GM10266 (cell line): ENCODE data around the gene ALKBH7.

Experiments
- DNase-seq: peaks from one replicate; pipeline ENCODE4 v3.0.0; 2012; ENCODE audit errors: extremely low spot score
- CTCF ChIP-seq: IDR thresholded peaks from 2 replicates; pipeline ENCODE4 v1.5.1; 2012; ENCODE audit warnings: mild to moderate bottlenecking, low read depth; ENCODE audit not compliant: control insufficient read depth, insufficient read depth; ENCODE audit errors: missing control alignments

Gene ALKBH7

GRCh38 chr19:6374161-6374709 is 1.6 kb downstream of the ALKBH7 start:
- TF ChIP-seq CTCF: no peak
- no peak for DNase-seq

- TF ChIP-seq CTCF: no peak
- DNase-seq: no peak
These were observed 2.3 kb downstream of the ALKBH7 start for GRCh38 chr19:6374711-6375410.

GRCh38 chr19:6375411-6376010 is 2.9 kb downstream of the ALKBH7 start, which contains the start of gene PSPN:
PSPN (minus strand) TSS chr19:6375933; CDS start chr19:6375849, 84 bp downstream.
- no peak for DNase-seq
- no peak for TF ChIP-seq CTCF

- DNase-seq: no peak
- no peak for TF ChIP-seq CTCF
These were observed 4.1 kb downstream of the ALKBH7 start for GRCh38 chr19:6376512-6377190.

GRCh38 chr19:6378041-6378440 is 5.4 kb downstream of the ALKBH7 start:
- DNase-seq: no peak

GRCh38 chr19:6378486-6378885 is 5.9 kb downstream of the ALKBH7 start:
- DNase-seq: no peak
- TF ChIP-seq CTCF: no peak

More at GRCh38 chr19:6378041-6378440, 5.4 kb downstream of the ALKBH7 start:
- TF ChIP-seq CTCF: no peak
